Stimulated activated CD8-positive, alpha-beta memory T cell treated with anti-CD3 and anti-CD28 coated beads, Interleukin-12 subunit alpha, Interleukin-12 subunit beta, amount 100 ng/mL, for 24 hours (primary cell): Measurements from ENCODE around the gene LMNTD2.
A peak's percentile ranks its signal among the peaks of the same experiment; 100 is the strongest.

Experiments used
- DNase-seq: peaks from one replicate; pipeline ENCODE4 v3.0.0-alpha.2; 2020; ENCODE audit errors: extremely low read depth

Gene LMNTD2, protein sequence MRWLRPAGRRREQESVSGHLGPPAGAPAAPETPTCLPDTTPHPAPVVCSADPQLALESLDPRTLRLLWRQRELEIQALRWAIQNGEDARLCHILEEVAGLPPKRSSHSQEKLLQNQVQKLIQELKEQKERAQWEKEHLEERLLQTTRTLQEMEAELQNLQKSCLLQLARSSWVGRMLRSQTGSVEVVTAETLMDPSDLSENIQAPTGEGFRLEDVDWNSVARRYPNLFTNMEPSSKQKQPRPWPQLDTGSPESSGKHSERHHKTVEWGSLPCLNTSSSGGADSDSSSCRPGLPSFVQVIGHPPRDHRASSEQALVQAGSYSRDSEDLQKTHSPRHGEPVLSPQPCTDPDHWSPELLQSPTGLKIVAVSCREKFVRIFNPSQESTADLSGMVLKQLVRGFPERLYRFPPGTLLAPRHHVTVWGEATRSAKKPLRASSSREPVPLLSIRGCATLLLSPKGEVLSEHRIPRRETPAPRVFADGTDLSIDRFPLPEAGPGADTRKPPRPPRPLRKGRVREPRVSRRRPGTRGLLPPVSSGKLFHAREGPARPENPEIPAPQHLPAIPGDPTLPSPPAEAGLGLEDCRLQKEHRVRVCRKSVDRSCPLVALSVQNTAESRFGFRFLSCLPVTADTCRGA

GRCh38 chr11:560305-561147, at the start of gene LMNTD2, which contains the start of gene RASSF7:
Gene LMNTD2, minus strand, starts transcription at chr11:560738. Its CDS starts 22 bp downstream, at chr11:560716.
Gene RASSF7, plus strand, starts transcription at chr11:560970. Its CDS starts 799 bp downstream, at chr11:561769.
- peak; percentile 88 for DNase-seq

DNA sequence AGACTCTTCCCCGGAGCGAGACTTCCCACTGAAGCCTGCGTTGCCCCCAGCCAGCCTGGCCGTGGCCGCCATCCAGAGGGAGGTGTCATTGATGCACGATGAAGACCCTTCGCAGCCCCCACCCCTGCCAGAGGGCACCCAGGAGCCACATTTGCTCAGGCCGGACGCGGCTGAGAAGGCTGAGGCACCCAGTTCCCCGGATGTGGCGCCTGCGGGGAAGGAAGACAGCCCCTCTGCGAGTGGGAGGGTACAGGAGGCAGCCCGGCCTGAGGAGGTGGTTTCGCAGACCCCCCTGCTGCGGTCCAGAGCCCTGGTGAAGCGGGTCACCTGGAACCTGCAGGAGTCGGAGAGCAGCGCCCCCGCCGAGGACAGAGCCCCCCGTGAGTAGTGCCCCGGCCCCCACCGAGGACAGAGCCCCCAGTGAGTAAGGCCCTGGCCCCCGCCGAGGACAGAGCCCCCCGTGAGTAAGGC, 48.8 kb upstream of the LMNTD2 start:
- DNase-seq: no peak

DNA sequence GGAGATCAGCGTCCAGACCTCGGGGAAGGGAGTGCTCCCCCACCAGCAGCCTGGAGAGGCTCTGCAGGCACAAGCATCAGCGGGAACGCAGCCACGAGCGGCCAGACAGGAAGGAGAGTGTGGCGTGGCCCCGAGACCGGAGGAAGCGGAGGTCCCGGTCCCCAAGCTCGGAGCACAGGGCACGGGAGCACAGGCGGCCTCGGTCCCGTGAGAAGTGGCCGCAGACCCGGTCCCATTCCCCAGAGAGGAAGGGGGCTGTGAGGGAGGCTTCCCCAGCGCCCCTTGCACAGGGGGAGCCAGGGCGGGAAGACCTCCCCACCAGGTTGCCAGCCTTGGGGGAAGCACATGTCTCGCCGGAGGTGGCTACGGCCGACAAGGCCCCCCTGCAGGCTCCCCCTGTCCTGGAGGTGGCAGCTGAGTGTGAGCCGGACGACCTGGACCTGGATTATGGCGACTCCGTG, 48.3 kb upstream of the LMNTD2 start:
- DNase-seq: no peak

- no peak for DNase-seq
Observed at GRCh38 chr11:607971-608659, 47.6 kb upstream of the LMNTD2 start.

DNA sequence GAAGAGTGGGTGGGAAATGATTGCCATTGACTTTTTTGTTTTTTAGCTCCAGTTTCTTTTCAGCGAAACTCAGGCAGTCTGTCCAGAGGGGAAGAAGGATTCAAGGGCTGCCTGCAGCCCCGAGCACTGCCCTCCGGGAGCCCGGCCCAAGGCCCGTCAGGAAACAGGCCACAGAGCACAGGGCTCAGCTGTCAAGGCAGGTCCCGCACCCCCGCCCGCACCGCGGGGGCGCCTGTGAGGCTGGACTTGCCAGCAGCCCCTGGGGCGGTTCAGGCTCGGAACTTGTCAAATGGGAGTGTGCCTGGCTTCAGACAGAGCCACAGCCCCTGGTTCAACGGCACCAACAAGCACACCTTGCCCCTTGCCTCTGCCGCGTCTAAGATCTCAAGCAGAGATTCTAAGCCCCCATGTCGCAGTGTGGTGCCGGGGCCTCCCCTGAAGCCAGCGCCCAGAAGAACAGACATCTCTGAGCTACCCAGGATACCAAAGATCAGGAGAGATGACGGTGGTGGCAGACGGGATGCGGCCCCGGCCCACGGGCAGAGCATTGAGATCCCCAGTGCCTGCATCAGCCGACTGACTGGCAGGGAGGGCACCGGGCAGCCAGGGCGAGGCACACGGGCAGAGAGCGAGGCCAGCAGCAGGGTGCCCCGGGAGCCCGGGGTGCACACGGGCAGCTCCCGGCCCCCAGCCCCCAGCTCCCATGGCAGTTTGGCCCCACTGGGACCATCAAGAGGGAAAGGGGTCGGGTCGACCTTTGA, 46.7 kb upstream of the LMNTD2 start:
- no peak for DNase-seq

- DNase-seq: no peak
Observed at GRCh38 chr11:606245-606644, 45.7 kb upstream of the LMNTD2 start.

- no peak for DNase-seq
Observed at GRCh38 chr11:605286-606129, 45.0 kb upstream of the LMNTD2 start.

GRCh38 chr11:603154-603553, 42.6 kb upstream of the LMNTD2 start:
- DNase-seq: no peak

- DNase-seq: no peak
Observed at GRCh38 chr11:601573-602245, 41.2 kb upstream of the LMNTD2 start.

DNA sequence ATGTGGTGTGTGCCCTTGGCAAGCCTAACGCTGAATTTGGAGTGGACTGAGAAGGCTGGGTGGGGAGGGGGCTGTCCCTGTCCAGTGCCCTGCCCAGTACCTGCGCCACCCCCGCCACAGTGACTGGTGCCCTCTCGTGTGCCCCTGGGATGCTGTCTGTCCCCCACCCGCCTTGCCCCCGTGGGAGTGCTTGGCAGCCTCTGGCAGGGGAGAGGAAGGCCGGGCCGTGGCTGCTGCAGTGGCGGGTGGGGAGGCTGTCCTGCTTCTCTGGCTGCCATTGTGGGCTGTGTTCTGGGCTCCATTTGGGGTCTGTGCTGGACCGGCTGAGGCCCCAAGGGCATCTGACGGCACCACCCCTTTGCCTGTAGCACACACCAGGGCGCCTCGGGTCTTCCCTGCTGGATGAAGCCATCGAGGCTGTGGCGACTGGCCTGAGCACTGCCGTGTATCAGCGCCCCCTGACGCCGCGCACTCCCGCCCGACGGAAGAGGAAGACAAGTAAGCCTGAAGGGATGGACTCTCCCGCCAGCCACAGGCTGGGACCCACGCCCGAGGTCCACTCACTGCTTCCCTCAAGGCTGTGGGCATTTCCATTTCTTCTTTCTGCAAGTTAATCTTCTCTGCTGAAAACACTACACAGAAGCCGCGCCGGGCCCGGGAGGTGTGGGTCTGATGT, 37.6 kb upstream of the LMNTD2 start:
- no peak for DNase-seq

DNA sequence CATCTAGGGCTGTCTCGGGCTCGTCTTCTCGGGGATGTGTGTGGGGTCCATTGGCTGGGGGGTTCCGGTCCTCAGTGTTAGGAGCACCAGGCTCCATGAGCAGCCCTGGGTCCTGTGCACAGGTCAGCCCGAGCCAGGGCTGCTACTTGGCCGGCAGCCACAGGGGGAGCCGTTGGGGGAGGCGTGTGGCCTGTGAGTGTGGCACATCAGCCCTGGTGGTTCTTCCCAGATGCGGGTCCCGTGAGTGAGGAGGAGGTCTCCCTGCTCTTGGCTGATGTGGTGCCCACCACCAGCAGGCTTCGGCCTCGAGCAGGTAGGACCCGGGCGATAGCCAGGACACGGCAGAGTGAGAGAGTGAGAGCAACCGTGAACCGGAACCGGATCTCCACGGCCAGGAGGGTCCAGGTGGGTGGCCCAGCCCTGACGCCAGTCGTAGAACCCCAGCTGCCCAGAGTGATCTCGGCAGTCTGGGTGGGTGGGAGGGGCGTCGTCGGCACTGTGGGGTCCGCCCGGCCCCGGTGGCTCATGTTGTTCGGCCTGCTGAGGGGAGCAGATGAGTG, 36.7 kb upstream of the LMNTD2 start:
- no peak for DNase-seq

DNA sequence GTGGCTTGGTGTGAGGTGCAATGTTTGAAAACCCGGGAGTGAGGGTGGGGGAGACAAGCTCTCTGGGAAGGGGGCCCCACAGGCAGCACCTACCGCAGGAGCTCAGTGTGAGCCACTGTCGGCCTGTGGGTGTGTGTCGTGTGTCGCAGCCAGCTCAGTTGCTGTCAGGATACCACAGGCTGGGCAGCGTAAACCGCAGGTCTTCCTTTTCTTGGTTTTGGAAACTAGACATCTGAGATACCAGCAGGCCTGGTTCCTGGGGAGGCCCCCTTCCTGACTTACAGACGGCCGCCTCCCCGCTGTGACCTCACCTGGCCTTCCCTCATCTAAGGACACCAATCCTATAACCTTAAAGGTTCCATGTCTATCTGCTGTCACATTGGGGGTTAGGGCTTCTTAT, 35.8 kb upstream of the LMNTD2 start:
- DNase-seq: no peak

DNA sequence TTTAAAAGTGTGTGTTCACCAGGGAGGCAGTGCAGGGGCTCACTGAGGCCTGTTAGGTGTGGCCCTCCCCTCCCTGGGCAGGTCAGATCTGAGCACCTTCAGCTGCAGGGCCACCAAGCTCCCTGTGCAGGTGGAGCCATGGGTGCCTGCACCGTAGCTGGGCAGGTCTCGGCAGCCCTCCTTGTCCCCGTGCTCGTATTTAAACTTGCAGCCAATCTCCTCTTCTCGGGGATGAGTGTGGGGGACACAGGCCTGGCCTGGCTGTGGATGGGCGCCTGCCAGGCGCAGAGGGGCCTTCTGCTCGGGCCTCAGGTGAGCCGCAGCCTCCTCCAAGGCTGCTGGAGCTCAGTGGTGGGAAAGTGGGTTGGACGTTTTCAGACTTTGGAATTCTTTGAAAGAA, 34.9 kb upstream of the LMNTD2 start:
- DNase-seq: no peak

DNA sequence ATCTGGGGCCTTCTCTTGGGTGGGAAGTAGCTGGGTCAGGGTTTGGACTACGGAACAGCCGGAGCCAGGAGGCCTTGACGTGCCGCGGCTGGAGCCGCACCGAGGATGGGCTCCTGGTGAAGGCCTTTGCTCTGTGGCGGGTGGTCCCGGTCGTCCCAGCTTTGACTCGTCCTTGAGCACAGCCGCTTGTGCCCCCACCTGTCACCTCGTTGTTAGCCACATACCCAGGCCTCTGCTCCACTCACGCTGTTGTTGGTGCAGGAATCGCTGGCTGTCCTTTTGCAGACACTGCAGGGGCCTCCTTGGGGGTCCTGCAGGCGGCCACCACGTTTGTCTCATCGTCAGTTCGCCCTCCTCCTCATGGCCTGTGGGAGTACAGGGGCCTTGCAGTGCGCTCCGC, 32.8 kb upstream of the LMNTD2 start:
- DNase-seq: no peak

DNA sequence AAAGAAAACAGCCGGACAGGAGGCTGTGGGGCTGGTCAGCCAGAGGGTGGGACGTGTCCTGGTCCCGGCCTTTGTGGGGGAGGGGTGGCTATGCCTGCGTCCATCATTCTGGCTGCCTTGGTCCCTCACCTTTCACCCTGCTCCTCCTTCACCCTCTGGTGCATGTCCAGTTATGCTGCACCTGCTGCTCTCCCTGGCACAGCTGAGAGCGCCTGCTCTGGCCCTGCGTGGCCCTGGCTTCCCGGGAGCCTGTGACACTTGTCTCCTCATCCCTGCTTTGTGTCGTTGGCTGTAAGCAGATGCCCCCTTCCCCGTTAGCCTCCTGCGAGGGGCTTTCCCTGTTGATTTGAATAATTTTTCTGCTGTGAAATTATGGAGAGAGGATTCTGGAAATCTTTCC, 32.4 kb upstream of the LMNTD2 start:
- no peak for DNase-seq

GRCh38 chr11:592501-592900, 32.0 kb upstream of the LMNTD2 start:
- no peak for DNase-seq

DNA sequence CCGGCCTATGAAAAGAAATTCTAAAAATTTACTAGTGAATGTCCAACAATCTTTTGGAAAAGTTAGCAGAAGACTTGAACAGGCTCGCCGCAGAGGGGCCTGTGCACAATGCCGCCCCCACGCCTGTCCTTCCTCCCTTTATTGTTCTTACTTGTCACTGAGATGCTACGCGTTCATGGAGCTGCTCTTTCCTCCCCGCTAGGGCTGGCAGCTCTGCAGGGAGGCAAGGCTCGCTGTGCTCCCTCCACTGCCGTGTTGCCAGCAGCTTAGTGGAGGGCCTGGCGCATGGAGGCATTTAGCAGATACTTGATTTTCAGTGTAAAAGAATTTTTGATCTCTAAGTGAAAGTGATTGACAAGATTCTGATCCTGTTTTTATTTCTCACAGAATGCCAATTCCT, 30.5 kb upstream of the LMNTD2 start:
- no peak for DNase-seq

DNA sequence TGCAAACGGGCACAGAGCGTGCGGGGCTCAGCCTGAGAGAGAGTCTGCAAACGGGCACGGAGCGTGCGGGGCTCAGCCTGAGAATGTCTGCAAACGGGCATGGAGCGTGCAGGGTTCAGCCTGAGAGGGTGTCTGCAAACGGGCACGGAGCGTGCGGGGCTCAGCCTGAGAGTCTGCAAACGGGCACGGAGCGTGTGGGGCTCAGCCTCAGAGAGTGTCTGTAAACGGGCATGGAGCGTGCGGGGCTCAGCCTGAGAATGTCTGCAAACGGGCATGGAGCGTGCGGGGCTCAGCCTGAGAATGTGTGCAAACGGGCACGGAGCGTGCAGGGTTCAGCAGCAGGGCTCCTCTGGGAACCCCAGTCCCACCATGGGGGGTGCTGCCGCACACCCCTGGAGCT, 29.3 kb upstream of the LMNTD2 start:
- no peak for DNase-seq
